HEK293 (cell line): ENCODE measurements around the gene HSD17B8.

Experiments
- EGR2 ChIP-seq: fragments of 450-650 bp; formaldehyde crosslinking; IDR thresholded peaks from 2 replicates; pipeline ENCODE4 v1.5.1; 2016; ENCODE audit warnings: low read depth, missing biosample characterization, missing genetic modification characterization
- GLI4 ChIP-seq: fragments of 450-650 bp; formaldehyde crosslinking; IDR thresholded peaks from 2 replicates; pipeline ENCODE4 v1.5.1; 2016; ENCODE audit warnings: missing biosample characterization, missing genetic modification characterization
- KLF7 ChIP-seq: fragments of 450-650 bp; formaldehyde crosslinking; IDR thresholded peaks from 2 replicates; pipeline ENCODE4 v1.5.1; 2016; ENCODE audit warnings: missing biosample characterization, missing genetic modification characterization, borderline replicate concordance
- KLF8 ChIP-seq: fragments of 450-650 bp; formaldehyde crosslinking; IDR thresholded peaks from 2 replicates; pipeline ENCODE4 v1.5.1; 2016; ENCODE audit warnings: missing biosample characterization, missing genetic modification characterization
- OSR2 ChIP-seq: fragments of 450-650 bp; formaldehyde crosslinking; IDR thresholded peaks from 2 replicates; pipeline ENCODE4 v1.5.1; 2016; ENCODE audit warnings: missing biosample characterization, missing genetic modification characterization
- REPIN1 ChIP-seq: fragments of 450-650 bp; formaldehyde crosslinking; IDR thresholded peaks from 2 replicates; pipeline ENCODE4 v1.5.1; 2017; ENCODE audit warnings: missing biosample characterization, missing genetic modification characterization, low read depth
- SCRT2 ChIP-seq: fragments of 450-650 bp; formaldehyde crosslinking; IDR thresholded peaks from 2 replicates; pipeline ENCODE4 v1.5.1; 2016; ENCODE audit warnings: missing biosample characterization, missing genetic modification characterization
- TCF7L2 ChIP-seq: IDR thresholded peaks from 2 replicates; pipeline ENCODE4 v1.6.1; 2011; ENCODE audit warnings: low read depth, mild to moderate bottlenecking, inconsistent platforms, low read length, moderate library complexity, borderline replicate concordance
- ZBTB48 ChIP-seq: fragments of 450-650 bp; formaldehyde crosslinking; IDR thresholded peaks from 2 replicates; pipeline ENCODE4 v1.5.1; 2016; ENCODE audit warnings: missing biosample characterization, missing genetic modification characterization
- ZBTB7A ChIP-seq: fragments of 450-650 bp; formaldehyde crosslinking; IDR thresholded peaks from 2 replicates; pipeline ENCODE4 v1.5.1; 2016; ENCODE audit warnings: low read depth, missing biosample characterization, missing genetic modification characterization
- ZNF132 ChIP-seq: fragments of 450-650 bp; formaldehyde crosslinking; IDR thresholded peaks from 2 replicates; pipeline ENCODE4 v1.5.1; 2017; ENCODE audit warnings: missing biosample characterization, missing genetic modification characterization, borderline replicate concordance
- ZNF133 ChIP-seq: fragments of 450-650 bp; formaldehyde crosslinking; IDR thresholded peaks from 2 replicates; pipeline ENCODE4 v1.5.1; 2016; ENCODE audit warnings: missing biosample characterization, missing genetic modification characterization
- ZNF16 ChIP-seq: fragments of 450-650 bp; formaldehyde crosslinking; IDR thresholded peaks from 2 replicates; pipeline ENCODE4 v1.5.1; 2016; ENCODE audit warnings: low read depth, missing biosample characterization, missing genetic modification characterization
- ZNF175 ChIP-seq: fragments of 450-650 bp; formaldehyde crosslinking; IDR thresholded peaks from 2 replicates; pipeline ENCODE4 v1.5.1; 2016; ENCODE audit warnings: missing biosample characterization, missing genetic modification characterization
- ZNF19 ChIP-seq: fragments of 450-650 bp; formaldehyde crosslinking; IDR thresholded peaks from 2 replicates; pipeline ENCODE4; 2016; ENCODE audit warnings: missing biosample characterization, missing genetic modification characterization, low read depth
- ZNF391 ChIP-seq: fragments of 450-650 bp; formaldehyde crosslinking; IDR thresholded peaks from 2 replicates; pipeline ENCODE4 v1.5.1; 2016; ENCODE audit warnings: low read depth, missing biosample characterization, missing genetic modification characterization, borderline replicate concordance
- ZNF596 ChIP-seq: fragments of 450-650 bp; IDR thresholded peaks from 2 replicates; pipeline ENCODE4 v1.5.0; 2018; ENCODE audit warnings: missing biosample characterization, mild to moderate bottlenecking, missing genetic modification characterization, moderate library complexity
- ZNF654 ChIP-seq: fragments of 450-650 bp; formaldehyde crosslinking; IDR thresholded peaks from 2 replicates; pipeline ENCODE4 v1.5.1; 2016; ENCODE audit warnings: low read depth, missing biosample characterization, missing genetic modification characterization
- ZNF792 ChIP-seq: fragments of 450-650 bp; formaldehyde crosslinking; IDR thresholded peaks from 2 replicates; pipeline ENCODE4 v1.5.1; 2016; ENCODE audit warnings: missing biosample characterization, missing genetic modification characterization
- ZSCAN30 ChIP-seq: fragments of 450-650 bp; IDR thresholded peaks from 2 replicates; pipeline ENCODE4 v1.5.1; 2018; ENCODE audit warnings: missing biosample characterization, mild to moderate bottlenecking, missing genetic modification characterization, moderate library complexity
- ZXDB ChIP-seq: fragments of 450-650 bp; formaldehyde crosslinking; IDR thresholded peaks from 2 replicates; pipeline ENCODE4 v1.5.1; 2016; ENCODE audit warnings: missing biosample characterization, missing genetic modification characterization
- TF ChIP-seq, protein P1 (sequence below): IDR thresholded peaks from 2 replicates; pipeline ENCODE4 v1.6.1; 2011; ENCODE audit warnings: mild to moderate bottlenecking, low read depth, low read length, borderline replicate concordance
- TF ChIP-seq, protein P2 (sequence below): fragments of 450-650 bp; formaldehyde crosslinking; IDR thresholded peaks from 2 replicates; pipeline ENCODE4 v1.5.0; 2017; ENCODE audit warnings: missing biosample characterization, missing genetic modification characterization, borderline replicate concordance
- TF ChIP-seq, protein P3 (sequence below): fragments of 450-650 bp; formaldehyde crosslinking; IDR thresholded peaks from 2 replicates; pipeline ENCODE4 v1.5.1; 2016; ENCODE audit warnings: missing biosample characterization, missing genetic modification characterization
- TF ChIP-seq, protein P4 (sequence below): fragments of 450-650 bp; formaldehyde crosslinking; IDR thresholded peaks from 2 replicates; pipeline ENCODE4 v1.5.1; 2016; ENCODE audit warnings: missing biosample characterization, missing genetic modification characterization, low read depth
- TF ChIP-seq, protein P5 (sequence below): fragments of 450-650 bp; formaldehyde crosslinking; IDR thresholded peaks from 2 replicates; pipeline ENCODE4 v1.5.1; 2016; ENCODE audit warnings: missing biosample characterization, missing genetic modification characterization
- TF ChIP-seq, protein P6 (sequence below): fragments of 450-650 bp; formaldehyde crosslinking; conservative IDR thresholded peaks from 2 replicates; pipeline ENCODE4 v1.5.1; 2016; ENCODE audit warnings: low read depth, missing biosample characterization, missing genetic modification characterization

HSD17B8 gene

DNA sequence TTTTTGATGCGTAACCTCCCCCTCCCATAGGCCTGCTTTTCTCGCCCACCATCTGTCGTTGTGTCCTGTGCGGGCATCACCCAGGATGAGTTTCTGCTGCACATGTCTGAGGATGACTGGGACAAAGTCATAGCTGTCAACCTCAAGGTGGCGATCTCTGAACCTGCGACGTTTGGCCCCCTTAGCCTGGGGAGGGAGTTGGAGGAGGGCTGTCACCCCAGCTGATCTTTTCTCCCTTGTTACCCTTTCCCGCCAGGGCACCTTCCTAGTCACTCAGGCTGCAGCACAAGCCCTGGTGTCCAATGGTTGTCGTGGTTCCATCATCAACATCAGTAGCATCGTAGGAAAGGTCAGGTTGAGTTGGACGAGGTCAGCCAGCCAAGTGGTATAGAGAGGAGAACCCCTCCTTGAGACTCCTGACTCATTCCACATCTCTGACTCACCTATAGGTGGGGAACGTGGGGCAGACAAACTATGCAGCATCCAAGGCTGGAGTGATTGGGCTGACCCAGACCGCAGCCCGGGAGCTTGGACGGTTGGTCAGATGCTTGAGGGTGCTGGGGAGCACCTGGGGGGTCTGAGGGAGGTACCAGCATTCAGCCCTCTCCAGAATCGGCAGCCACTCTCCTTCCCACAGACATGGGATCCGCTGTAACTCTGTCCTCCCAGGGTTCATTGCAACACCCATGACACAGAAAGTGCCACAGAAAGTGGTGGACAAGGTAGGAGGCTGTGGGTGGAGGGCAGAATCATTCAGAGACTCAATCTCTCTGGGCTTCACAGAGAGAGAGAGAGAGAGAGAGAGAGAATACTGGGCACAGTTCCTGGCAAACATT lies 954 bp downstream of the HSD17B8 start (continued):
- TF ChIP-seq, protein P1, sequence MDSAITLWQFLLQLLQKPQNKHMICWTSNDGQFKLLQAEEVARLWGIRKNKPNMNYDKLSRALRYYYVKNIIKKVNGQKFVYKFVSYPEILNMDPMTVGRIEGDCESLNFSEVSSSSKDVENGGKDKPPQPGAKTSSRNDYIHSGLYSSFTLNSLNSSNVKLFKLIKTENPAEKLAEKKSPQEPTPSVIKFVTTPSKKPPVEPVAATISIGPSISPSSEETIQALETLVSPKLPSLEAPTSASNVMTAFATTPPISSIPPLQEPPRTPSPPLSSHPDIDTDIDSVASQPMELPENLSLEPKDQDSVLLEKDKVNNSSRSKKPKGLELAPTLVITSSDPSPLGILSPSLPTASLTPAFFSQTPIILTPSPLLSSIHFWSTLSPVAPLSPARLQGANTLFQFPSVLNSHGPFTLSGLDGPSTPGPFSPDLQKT = no peak
- TF ChIP-seq ZNF19 (tag by site-specific recombination) = no peak
- peak; percentile 82 for TF ChIP-seq EGR2 (tag by site-specific recombination)
- TF ChIP-seq, protein P2, sequence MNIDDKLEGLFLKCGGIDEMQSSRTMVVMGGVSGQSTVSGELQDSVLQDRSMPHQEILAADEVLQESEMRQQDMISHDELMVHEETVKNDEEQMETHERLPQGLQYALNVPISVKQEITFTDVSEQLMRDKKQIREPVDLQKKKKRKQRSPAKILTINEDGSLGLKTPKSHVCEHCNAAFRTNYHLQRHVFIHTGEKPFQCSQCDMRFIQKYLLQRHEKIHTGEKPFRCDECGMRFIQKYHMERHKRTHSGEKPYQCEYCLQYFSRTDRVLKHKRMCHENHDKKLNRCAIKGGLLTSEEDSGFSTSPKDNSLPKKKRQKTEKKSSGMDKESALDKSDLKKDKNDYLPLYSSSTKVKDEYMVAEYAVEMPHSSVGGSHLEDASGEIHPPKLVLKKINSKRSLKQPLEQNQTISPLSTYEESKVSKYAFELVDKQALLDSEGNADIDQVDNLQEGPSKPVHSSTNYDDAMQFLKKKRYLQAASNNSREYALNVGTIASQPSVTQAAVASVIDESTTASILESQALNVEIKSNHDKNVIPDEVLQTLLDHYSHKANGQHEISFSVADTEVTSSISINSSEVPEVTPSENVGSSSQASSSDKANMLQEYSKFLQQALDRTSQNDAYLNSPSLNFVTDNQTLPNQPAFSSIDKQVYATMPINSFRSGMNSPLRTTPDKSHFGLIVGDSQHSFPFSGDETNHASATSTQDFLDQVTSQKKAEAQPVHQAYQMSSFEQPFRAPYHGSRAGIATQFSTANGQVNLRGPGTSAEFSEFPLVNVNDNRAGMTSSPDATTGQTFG (tag by site-specific recombination) = no peak
- no peak for TF ChIP-seq GLI4 (tag by site-specific recombination)
- TF ChIP-seq, protein P3, sequence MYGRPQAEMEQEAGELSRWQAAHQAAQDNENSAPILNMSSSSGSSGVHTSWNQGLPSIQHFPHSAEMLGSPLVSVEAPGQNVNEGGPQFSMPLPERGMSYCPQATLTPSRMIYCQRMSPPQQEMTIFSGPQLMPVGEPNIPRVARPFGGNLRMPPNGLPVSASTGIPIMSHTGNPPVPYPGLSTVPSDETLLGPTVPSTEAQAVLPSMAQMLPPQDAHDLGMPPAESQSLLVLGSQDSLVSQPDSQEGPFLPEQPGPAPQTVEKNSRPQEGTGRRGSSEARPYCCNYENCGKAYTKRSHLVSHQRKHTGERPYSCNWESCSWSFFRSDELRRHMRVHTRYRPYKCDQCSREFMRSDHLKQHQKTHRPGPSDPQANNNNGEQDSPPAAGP = peak; percentile 42; the same call in 1 of the 2 replicates
- TF ChIP-seq ZXDB (tag by site-specific recombination) = no peak
- no peak for TF ChIP-seq ZSCAN30
- TF ChIP-seq ZNF175 (tag by site-specific recombination) = no peak
- TF ChIP-seq OSR2 (tag by site-specific recombination) = no peak
- no peak for TF ChIP-seq ZNF654
- TF ChIP-seq, protein P4, sequence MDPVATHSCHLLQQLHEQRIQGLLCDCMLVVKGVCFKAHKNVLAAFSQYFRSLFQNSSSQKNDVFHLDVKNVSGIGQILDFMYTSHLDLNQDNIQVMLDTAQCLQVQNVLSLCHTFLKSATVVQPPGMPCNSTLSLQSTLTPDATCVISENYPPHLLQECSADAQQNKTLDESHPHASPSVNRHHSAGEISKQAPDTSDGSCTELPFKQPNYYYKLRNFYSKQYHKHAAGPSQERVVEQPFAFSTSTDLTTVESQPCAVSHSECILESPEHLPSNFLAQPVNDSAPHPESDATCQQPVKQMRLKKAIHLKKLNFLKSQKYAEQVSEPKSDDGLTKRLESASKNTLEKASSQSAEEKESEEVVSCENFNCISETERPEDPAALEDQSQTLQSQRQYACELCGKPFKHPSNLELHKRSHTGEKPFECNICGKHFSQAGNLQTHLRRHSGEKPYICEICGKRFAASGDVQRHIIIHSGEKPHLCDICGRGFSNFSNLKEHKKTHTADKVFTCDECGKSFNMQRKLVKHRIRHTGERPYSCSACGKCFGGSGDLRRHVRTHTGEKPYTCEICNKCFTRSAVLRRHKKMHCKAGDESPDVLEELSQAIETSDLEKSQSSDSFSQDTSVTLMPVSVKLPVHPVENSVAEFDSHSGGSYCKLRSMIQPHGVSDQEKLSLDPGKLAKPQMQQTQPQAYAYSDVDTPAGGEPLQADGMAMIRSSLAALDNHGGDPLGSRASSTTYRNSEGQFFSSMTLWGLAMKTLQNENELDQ (tag by site-specific recombination) = no peak
- no peak for TF ChIP-seq ZNF792
- no peak for TF ChIP-seq TCF7L2
- peak; percentile 54 for TF ChIP-seq ZNF596
- no peak for TF ChIP-seq KLF8 (tag by site-specific recombination)
- no peak for TF ChIP-seq ZNF16 (tag by site-specific recombination)
- no peak for TF ChIP-seq REPIN1 (tag by site-specific recombination)
- peak; percentile 54; the same call in 1 of the 2 replicates for TF ChIP-seq ZNF391 (tag by site-specific recombination)
- no peak for TF ChIP-seq ZBTB7A (tag by site-specific recombination)
- no peak for TF ChIP-seq ZBTB48
- TF ChIP-seq KLF7 (tag by site-specific recombination) = no peak
- no peak for TF ChIP-seq ZNF132 (tag by site-specific recombination)
- TF ChIP-seq ZNF133 (tag by site-specific recombination) = no peak
- no peak for TF ChIP-seq SCRT2
- TF ChIP-seq, protein P5, sequence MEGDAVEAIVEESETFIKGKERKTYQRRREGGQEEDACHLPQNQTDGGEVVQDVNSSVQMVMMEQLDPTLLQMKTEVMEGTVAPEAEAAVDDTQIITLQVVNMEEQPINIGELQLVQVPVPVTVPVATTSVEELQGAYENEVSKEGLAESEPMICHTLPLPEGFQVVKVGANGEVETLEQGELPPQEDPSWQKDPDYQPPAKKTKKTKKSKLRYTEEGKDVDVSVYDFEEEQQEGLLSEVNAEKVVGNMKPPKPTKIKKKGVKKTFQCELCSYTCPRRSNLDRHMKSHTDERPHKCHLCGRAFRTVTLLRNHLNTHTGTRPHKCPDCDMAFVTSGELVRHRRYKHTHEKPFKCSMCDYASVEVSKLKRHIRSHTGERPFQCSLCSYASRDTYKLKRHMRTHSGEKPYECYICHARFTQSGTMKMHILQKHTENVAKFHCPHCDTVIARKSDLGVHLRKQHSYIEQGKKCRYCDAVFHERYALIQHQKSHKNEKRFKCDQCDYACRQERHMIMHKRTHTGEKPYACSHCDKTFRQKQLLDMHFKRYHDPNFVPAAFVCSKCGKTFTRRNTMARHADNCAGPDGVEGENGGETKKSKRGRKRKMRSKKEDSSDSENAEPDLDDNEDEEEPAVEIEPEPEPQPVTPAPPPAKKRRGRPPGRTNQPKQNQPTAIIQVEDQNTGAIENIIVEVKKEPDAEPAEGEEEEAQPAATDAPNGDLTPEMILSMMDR (tag by site-specific recombination) = peak; percentile 68
- TF ChIP-seq, protein P6, sequence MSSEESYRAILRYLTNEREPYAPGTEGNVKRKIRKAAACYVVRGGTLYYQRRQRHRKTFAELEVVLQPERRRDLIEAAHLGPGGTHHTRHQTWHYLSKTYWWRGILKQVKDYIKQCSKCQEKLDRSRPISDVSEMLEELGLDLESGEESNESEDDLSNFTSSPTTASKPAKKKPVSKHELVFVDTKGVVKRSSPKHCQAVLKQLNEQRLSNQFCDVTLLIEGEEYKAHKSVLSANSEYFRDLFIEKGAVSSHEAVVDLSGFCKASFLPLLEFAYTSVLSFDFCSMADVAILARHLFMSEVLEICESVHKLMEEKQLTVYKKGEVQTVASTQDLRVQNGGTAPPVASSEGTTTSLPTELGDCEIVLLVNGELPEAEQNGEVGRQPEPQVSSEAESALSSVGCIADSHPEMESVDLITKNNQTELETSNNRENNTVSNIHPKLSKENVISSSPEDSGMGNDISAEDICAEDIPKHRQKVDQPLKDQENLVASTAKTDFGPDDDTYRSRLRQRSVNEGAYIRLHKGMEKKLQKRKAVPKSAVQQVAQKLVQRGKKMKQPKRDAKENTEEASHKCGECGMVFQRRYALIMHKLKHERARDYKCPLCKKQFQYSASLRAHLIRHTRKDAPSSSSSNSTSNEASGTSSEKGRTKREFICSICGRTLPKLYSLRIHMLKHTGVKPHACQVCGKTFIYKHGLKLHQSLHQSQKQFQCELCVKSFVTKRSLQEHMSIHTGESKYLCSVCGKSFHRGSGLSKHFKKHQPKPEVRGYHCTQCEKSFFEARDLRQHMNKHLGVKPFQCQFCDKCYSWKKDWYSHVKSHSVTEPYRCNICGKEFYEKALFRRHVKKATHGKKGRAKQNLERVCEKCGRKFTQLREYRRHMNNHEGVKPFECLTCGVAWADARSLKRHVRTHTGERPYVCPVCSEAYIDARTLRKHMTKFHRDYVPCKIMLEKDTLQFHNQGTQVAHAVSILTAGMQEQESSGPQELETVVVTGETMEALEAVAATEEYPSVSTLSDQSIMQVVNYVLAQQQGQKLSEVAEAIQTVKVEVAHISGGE (tag by site-specific recombination) = no peak
